ENCODE results near the gene CREBBP. TPM values are rescaled to one million over a fixed set of nuclear protein-coding genes. Genes with fewer than 3 reads are reported as not detected.

Gene CREBBP
- total RNA-seq, 1 donor, result 42.3 TPM

GRCh38 chr16:3881499-3881990 lies 1.0 kb upstream of the CREBBP start:
- peak in 2 of 3 donors; percentile 29 to 43 for DNase-seq (ENCODE audit: low read depth in 2 of 3, low spot score in 2 of 3)

- peak; percentile 42 to 73 (median 70) for DNase-seq (ENCODE audit: low read depth in 2 of 3, low spot score in 2 of 3)
These were observed 487 bp downstream of the CREBBP start for GRCh38 chr16:3879887-3880564.

- DNase-seq (ENCODE audit: low read depth in 2 of 3, low spot score in 2 of 3), result peak in 2 of 3 donors; percentile 9 to 33
These were observed 1.1 kb downstream of the CREBBP start for GRCh38 chr16:3879258-3879886.

- peak in 2 of 3 donors; percentile 21 to 60 for DNase-seq (ENCODE audit: low read depth in 2 of 3, low spot score in 2 of 3)
These were observed 1.9 kb downstream of the CREBBP start for GRCh38 chr16:3878610-3879009.

GRCh38 chr16:3876695-3877094 lies 3.8 kb downstream of the CREBBP start:
- no peak for DNase-seq (ENCODE audit: low read depth in 2 of 3, low spot score in 2 of 3)

- DNase-seq (ENCODE audit: low read depth in 2 of 3, low spot score in 2 of 3), result no peak
These were observed 4.4 kb downstream of the CREBBP start for GRCh38 chr16:3876160-3876559.

- no peak for DNase-seq (ENCODE audit: low read depth in 2 of 3, low spot score in 2 of 3)
These were observed 5.5 kb downstream of the CREBBP start for GRCh38 chr16:3874794-3875692.

GRCh38 chr16:3874242-3874641 lies 6.3 kb downstream of the CREBBP start:
- DNase-seq (ENCODE audit: low read depth in 2 of 3, low spot score in 2 of 3), result no peak

- no peak for DNase-seq (ENCODE audit: low read depth in 2 of 3, low spot score in 2 of 3)
These were observed 6.9 kb downstream of the CREBBP start for GRCh38 chr16:3873482-3874173.

- no peak for DNase-seq (ENCODE audit: low read depth in 2 of 3, low spot score in 2 of 3)
These were observed 8.2 kb downstream of the CREBBP start for GRCh38 chr16:3872216-3872895.

- DNase-seq (ENCODE audit: low read depth in 2 of 3, low spot score in 2 of 3), result no peak
These were observed 11.5 kb downstream of the CREBBP start for GRCh38 chr16:3868967-3869366.

GRCh38 chr16:3868556-3868955 lies 12.0 kb downstream of the CREBBP start:
- DNase-seq (ENCODE audit: low read depth in 2 of 3, low spot score in 2 of 3), result no peak

- no peak for DNase-seq (ENCODE audit: low read depth in 2 of 3, low spot score in 2 of 3)
These were observed 13.6 kb downstream of the CREBBP start for GRCh38 chr16:3866703-3867431.

- no peak for DNase-seq (ENCODE audit: low read depth in 2 of 3, low spot score in 2 of 3)
These were observed 15.3 kb downstream of the CREBBP start for GRCh38 chr16:3865241-3865640.

- no peak for DNase-seq (ENCODE audit: low read depth in 2 of 3, low spot score in 2 of 3)
These were observed 16.0 kb downstream of the CREBBP start for GRCh38 chr16:3864562-3864961.

- DNase-seq (ENCODE audit: low read depth in 2 of 3, low spot score in 2 of 3), result no peak
These were observed 16.9 kb downstream of the CREBBP start for GRCh38 chr16:3863587-3863986.

GRCh38 chr16:3861808-3862451 lies 18.6 kb downstream of the CREBBP start:
- DNase-seq (ENCODE audit: low read depth in 2 of 3, low spot score in 2 of 3), result peak in 2 of 3 donors; percentile 35 to 52

GRCh38 chr16:3859889-3860288 lies 20.6 kb downstream of the CREBBP start:
- no peak for DNase-seq (ENCODE audit: low read depth in 2 of 3, low spot score in 2 of 3)

- DNase-seq (ENCODE audit: low read depth in 2 of 3, low spot score in 2 of 3), result no peak
These were observed 21.7 kb downstream of the CREBBP start for GRCh38 chr16:3858801-3859200.

All from hematopoietic multipotent progenitor cell (in vitro differentiated cells).